MM.1S (cell line): Measurements from ENCODE around the gene RALA.

Experiments used
- DNase-seq: peaks from one replicate; pipeline ENCODE4 v3.0.0-alpha.2; 2015
- H2AFZ ChIP-seq: fragments of 300-600 bp; sonication (generic); 2 replicates; pipeline ENCODE4 v1.6.0; 2016; ENCODE audit warnings: antibody characterized with exemption, low read length
- H3F3A ChIP-seq: fragments of 300-600 bp; sonication (generic); 2 replicates; pipeline ENCODE4 v1.6.1; 2016; ENCODE audit warnings: mild to moderate bottlenecking, antibody characterized with exemption, low read length, moderate library complexity, mixed read lengths; ENCODE audit not compliant: insufficient read depth
- H3K27ac ChIP-seq: fragments of 300-600 bp; sonication (generic); 2 replicates; pipeline ENCODE4 v1.5.1; 2016; ENCODE audit warnings: mild to moderate bottlenecking, low read length
- H3K27me3 ChIP-seq: fragments of 300-600 bp; sonication (generic); replicated peaks from 2 replicates; pipeline ENCODE4 v1.6.0; 2016; ENCODE audit warnings: low read length; ENCODE audit not compliant: insufficient read depth
- H3K36me3 ChIP-seq: fragments of 300-600 bp; sonication (generic); replicated peaks from 2 replicates; pipeline ENCODE4 v1.6.1; 2016; ENCODE audit warnings: mild to moderate bottlenecking, low read length, mixed read lengths; ENCODE audit not compliant: insufficient read depth
- H3K4me1 ChIP-seq: fragments of 300-600 bp; sonication (generic); 2 replicates; pipeline ENCODE4 v1.6.1; 2016; ENCODE audit warnings: low read length, mixed read lengths
- H3K4me2 ChIP-seq: fragments of 300-600 bp; sonication (generic); 2 replicates; pipeline ENCODE4 v1.6.0; 2016; ENCODE audit warnings: low read depth, low read length
- H3K4me3 ChIP-seq: fragments of 300-600 bp; sonication (generic); 2 replicates; pipeline ENCODE4 v1.5.1; 2016; ENCODE audit warnings: low read length, mixed read lengths
- H3K79me2 ChIP-seq: fragments of 300-600 bp; sonication (generic); 2 replicates; pipeline ENCODE4 v1.6.1; 2016; ENCODE audit warnings: mixed run types, low read length, mixed read lengths
- H3K9ac ChIP-seq: fragments of 300-600 bp; sonication (generic); 2 replicates; pipeline ENCODE4 v1.6.1; 2016; ENCODE audit warnings: low read length, mixed read lengths
- H3K9me2 ChIP-seq: fragments of 300-600 bp; sonication (generic); replicated peaks from 2 replicates; pipeline ENCODE4 v1.6.1; 2016; ENCODE audit warnings: mild to moderate bottlenecking, low read length, mixed read lengths; ENCODE audit not compliant: insufficient read depth
- H3K9me3 ChIP-seq: fragments of 300-600 bp; sonication (generic); replicated peaks from 2 replicates; pipeline ENCODE4 v1.6.1; 2016; ENCODE audit warnings: mild to moderate bottlenecking, low read length, mixed read lengths; ENCODE audit not compliant: insufficient read depth
- H4K20me1 ChIP-seq: fragments of 300-600 bp; sonication (generic); 2 replicates; pipeline ENCODE4 v1.6.1; 2016; ENCODE audit warnings: mild to moderate bottlenecking, low read length, moderate library complexity, mixed read lengths; ENCODE audit not compliant: insufficient read depth
- CTCF ChIP-seq: fragments of 300-600 bp; sonication (generic); IDR thresholded peaks from 2 replicates; pipeline ENCODE4 v1.5.1; 2016; ENCODE audit warnings: antibody characterized with exemption, low read length, mixed read lengths
- EZH2 ChIP-seq: fragments of 300-600 bp; sonication (generic); optimal IDR thresholded peaks from 2 replicates; pipeline ENCODE3; 2017; ENCODE audit warnings: low read depth, mild to moderate bottlenecking, antibody characterized with exemption, low read length, mixed read lengths
- EZH2phosphoT487 ChIP-seq: fragments of 300-600 bp; sonication (generic); IDR thresholded peaks from 2 replicates; pipeline ENCODE4 v1.6.1; 2018; ENCODE audit warnings: antibody characterized with exemption, low read length

RALA gene

GRCh38 chr7:39709029-39709428 lies 85.7 kb downstream of the RALA start:
- no peak overlapping the region for H2AFZ ChIP-seq
- H3K4me1 ChIP-seq = no peaks in the 10 kb centered on the region
- no peak for TF ChIP-seq CTCF
- TF ChIP-seq EZH2 = no peak
- TF ChIP-seq EZH2phosphoT487 = no peak
- H4K20me1 ChIP-seq = no peaks in the 10 kb centered on the region
- no peak for DNase-seq
- no peaks in the 10 kb centered on the region for H3F3A ChIP-seq
- no peaks in the 10 kb centered on the region for H3K9me2 ChIP-seq
- H3K27ac ChIP-seq = no peak overlapping the region
- H3K79me2 ChIP-seq = no peaks in the 10 kb centered on the region
- H3K9me3 ChIP-seq = no peaks in the 10 kb centered on the region
- no peak overlapping the region for H3K4me3 ChIP-seq
- no peaks in the 10 kb centered on the region for H3K36me3 ChIP-seq
- H3K9ac ChIP-seq = no peak overlapping the region
- H3K27me3 ChIP-seq = no peaks in the 10 kb centered on the region
- no peak overlapping the region for H3K4me2 ChIP-seq

- Histone ChIP-seq H3K4me3 (no peak overlapping the region), H3K36me3 (no peaks in the 10 kb centered on the region), H3K27me3 (no peaks in the 10 kb centered on the region), H3K9me2 (no peaks in the 10 kb centered on the region), H3K9me3 (no peaks in the 10 kb centered on the region), H3K4me2 (no peak overlapping the region), H3K27ac (no peak overlapping the region), H3K79me2 (no peaks in the 10 kb centered on the region), H3F3A (no peaks in the 10 kb centered on the region), H3K4me1 (no peaks in the 10 kb centered on the region), H2AFZ (no peak overlapping the region), H4K20me1 (no peaks in the 10 kb centered on the region), H3K9ac (no peak overlapping the region)
- TF ChIP-seq EZH2 (no peak), EZH2phosphoT487 (no peak), CTCF (no peak)
- no peak for DNase-seq
These were observed 86.5 kb downstream of the RALA start for GRCh38 chr7:39709768-39710311.

GRCh38 chr7:39712751-39713150 lies 89.4 kb downstream of the RALA start:
- no peak overlapping the region for H3K27ac ChIP-seq
- H3K79me2 ChIP-seq = no peaks in the 10 kb centered on the region
- H3K4me1 ChIP-seq = no peaks in the 10 kb centered on the region
- H3K36me3 ChIP-seq = no peaks in the 10 kb centered on the region
- H3K4me3 ChIP-seq = no peak overlapping the region
- no peak for TF ChIP-seq CTCF
- TF ChIP-seq EZH2phosphoT487 = no peak
- TF ChIP-seq EZH2 = no peak
- no peaks in the 10 kb centered on the region for H3K9me2 ChIP-seq
- H4K20me1 ChIP-seq = no peaks in the 10 kb centered on the region
- H3K9ac ChIP-seq = no peak overlapping the region
- no peaks in the 10 kb centered on the region for H3K27me3 ChIP-seq
- no peak overlapping the region for H2AFZ ChIP-seq
- H3F3A ChIP-seq = no peaks in the 10 kb centered on the region
- H3K4me2 ChIP-seq = no peak overlapping the region
- H3K9me3 ChIP-seq = no peaks in the 10 kb centered on the region
- no peak for DNase-seq
